NK-92 treated with Interleukin-12 subunit alpha and Interleukin-12 subunit beta, amount 100 ng/mL, for 24 hours (cell line): ENCODE results near the gene ZFYVE28.

Experiments used
- DNase-seq: peaks from one replicate; lab custom pipeline; 2025; lab: John Stamatoyannopoulos, UW

The ZFYVE28 gene

DNA sequence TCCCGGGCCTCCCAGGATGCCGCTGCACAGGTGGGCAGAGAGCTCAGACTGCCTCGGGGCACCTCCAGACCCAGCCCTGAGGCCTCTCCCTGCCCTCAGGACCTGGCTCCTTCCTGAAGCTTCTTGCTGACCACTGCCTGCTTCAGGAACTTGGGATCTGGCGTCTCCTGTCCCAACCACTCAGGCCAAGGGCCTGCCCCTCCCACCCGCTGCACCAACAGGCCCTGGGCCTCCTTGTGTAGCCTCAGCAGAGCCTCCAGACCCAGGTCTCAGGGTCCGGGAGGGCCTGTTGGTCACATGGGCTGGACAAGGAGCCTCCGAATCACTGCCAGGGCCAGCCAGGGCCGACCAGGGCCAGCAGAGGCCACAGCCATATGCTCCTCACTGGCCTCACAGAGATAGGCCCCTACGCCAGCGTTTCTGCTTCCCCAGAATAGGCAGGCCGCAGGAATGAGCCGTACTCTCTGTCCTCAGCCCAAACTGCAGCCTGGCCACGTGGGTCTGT, 159.4 kb downstream of the ZFYVE28 start:
- DNase-seq, result no peak

DNA sequence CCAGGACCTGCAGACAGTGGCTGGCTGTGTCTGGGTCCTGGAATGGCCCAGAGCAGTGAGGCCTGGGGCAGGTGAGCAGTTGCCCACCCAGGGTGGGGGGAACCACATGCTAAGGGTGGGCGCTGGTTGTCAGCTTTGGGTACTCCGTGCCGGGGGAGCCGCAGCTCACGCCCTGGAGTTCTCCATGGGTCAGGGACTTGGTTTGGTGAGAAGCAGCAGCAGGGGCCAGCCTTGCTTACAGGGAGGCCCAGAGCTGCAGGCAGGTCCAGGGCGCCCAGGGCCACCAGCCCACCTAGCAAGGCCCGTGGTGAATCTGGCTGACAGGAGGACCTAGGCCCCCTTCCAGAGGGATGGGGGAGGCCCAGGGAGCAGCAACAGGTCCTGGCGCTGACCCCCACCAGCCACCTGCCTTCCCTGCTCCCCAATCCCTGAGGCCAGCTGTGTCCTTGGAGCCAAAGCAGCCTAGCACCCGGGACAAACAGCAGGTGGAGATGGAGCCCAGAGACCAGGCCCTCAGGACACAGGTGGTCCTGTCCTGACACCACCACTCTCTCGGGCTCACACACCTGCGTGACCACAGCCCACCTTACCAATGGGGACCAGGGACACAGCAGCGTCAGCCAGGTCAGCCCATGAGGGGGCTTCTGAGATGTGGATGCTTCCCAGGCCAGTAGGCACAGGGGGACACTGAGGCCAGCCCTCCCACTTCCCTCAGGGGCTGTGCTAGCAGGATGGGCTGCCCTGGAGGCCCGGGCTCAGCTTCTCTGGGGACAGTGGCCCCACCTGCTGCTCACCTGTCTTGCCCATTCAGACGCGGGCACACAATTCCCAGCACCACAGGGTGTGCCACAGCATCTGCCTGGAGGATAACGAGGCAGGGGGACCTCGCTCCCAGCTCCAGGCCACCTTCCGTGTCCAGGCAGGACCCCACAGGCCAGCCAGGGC, 160.1 kb downstream of the ZFYVE28 start:
- DNase-seq, result no peak

DNA sequence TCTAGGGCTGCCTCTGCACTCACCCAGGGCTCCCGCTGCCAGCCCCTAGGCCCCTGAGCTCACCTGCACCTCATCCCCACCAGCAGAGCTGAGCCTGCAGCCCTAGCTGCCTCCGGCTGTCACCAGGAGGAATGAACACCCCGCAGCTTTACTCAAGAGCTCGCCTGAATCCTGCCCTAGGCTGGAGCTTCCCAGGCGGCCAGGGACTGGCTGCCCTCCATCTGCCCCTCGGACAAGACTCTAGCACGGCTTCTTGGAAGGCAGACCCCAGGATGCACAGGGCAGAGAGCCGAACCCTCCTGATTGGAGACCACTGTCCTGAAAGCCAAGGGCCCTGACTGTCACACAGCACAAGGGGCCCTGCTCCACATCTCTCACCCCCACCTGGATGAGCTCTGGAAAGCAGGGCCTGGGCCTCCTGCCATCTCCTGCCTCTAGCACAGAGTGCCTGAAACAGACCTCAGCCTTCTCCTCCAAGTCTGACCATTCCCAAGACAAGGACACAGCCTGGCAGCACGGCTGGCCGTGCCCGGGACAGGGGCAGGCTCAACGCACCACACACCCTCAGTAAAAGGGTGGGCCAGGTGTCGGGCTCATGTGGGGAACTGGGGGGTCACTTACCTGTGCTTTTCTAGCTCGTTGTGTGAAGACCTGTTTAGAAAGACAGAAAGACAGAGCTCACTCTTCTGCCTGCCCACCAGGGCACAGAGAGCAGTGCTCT, 160.9 kb downstream of the ZFYVE28 start:
- DNase-seq, result no peak

- no peak for DNase-seq
These were observed 161.7 kb downstream of the ZFYVE28 start for GRCh38 chr4:2256781-2257191.

DNA sequence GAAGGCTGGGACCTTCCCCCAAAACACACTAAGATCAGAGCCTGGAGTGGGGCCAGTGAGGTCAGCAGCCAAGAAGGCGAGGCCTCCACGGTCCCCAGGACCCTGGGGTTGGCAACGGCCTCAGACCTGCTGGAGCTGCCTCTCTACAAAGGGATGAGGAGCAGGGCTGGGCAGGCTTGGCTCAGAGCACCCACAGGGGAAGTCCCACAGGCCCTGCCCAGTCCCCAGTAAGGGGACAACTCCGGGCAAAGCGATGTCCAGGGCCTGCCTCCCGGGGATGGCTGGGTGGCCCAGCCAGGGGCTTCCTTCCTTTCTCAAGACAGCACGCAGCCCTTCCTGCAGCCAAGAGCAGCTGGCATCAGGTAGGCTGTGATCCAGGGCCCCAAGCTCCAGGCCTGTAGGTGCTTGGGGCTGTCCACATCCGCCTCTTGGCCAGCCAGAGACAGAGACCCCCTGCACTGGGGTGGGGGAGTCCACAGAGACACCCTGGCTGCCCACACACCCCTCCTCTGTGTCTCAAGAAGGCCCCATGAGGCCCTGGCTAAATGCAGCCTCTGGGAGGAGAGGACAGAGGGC, 162.2 kb downstream of the ZFYVE28 start:
- DNase-seq, result no peak

DNA sequence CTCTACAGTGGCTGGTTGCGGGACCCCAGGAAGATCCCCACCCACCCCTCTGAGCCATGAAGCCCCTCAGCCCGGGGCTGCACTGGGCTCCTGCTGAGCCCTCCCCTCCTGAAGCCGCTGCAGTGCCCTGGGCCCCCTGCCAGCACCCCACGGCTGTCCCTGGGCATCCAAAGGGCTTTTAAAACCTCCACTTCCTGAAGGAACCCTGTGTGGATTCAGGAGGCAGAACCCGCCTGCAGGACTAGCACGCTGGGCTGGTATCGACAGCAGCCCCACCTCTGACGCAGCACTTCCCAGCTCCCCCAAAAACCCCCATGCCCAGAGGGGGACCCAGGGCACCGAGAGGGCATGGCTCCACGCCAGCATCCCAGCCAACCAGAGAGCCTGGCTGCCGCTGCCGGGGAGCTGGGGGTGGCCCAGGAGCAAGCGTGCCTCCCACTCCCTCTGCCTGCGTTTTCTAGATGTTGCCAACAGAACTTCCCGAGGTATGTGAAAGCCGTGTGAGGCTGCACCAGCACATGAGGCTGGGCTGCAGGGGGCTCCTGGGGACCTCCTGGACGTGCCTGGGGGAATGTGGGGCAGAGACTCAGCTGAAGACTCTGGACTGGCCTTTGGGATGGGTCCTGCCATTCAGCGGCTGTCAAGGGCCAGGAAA, 162.8 kb downstream of the ZFYVE28 start:
- DNase-seq, result no peak

DNA sequence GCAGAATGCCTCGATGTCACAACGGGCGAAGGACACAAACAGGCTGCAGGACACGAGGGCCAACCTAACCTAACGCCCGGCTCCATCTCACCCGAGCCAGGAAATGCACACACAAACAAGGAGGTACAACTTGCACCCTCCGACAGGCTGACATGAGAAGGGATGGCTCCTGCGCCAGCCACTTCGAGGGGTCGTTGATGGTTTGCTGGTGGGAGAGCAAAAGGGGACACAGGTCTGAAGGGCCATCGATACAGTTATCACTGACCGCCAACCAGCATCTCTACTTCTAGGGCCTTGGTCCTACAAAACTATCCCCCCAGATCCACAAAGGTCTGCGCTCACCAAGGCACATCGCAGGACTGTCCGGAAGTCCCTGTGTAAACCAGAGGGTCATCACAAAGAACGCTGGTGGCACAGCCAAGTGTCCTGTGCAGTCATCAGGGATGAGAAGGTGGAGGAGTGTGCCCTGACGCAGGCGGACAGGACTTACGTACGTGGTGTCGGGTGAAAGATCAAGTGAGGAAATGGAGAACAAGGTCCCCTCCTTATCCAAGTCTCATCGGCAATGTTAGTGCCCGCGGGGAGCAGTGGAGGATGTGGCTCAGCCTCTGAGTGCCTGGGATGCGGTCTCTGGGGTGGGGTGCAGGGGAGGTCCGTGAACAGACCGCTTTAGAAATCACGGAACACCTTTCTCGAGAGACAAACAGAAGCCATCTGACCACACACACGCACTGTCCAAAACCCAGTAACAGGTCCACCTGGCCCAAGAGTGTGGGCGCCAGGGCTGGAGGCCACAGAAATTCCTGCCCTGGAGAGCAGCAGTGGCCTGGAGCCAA, 163.6 kb downstream of the ZFYVE28 start:
- DNase-seq, result no peak

DNA sequence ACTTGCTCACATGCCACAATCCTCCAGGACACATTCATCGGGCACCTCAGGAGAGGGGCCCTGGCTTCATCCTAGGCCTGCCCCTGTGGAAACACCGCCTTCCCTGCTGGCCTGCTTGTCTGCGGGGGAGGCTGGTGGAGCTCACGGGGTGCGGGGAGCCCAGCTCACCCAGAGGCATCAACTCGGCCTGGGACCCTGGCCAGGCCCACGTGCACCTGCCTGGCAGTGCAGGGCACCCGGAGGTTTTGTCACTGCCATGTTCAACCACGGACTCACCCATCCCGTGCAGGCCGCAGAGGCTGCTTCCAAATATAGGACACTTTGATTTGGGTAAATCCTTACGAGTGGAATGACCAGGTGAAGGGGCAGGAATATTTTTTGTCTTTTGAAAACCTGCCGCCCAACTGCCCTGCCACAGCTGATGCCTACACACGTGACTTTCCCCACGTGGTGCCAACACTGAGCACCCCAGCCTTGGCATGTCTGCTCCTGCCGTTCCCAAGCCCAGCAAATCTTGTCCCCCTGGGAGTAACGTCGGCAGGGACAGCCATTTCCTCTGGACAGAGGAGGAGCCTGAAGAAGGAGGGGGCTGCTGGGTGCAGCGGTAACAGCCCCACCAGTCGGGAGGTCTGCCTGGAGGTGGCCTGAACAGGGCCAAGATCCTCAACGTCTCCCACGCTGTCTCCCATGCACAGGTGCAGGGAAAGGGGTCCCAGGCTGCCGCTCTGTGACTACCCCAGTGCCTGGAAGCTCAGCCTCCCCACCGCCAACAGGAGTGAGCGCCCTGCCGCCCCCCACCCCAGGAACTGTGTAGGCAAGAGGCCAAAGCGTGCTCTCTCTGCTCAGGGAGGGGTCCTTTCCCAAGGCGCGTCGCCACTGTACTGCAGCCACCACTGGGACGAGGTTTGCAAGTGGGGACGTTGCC, 165.0 kb downstream of the ZFYVE28 start:
- DNase-seq, result no peak

GRCh38 chr4:2252530-2253091, 165.8 kb downstream of the ZFYVE28 start:
- no peak for DNase-seq

DNA sequence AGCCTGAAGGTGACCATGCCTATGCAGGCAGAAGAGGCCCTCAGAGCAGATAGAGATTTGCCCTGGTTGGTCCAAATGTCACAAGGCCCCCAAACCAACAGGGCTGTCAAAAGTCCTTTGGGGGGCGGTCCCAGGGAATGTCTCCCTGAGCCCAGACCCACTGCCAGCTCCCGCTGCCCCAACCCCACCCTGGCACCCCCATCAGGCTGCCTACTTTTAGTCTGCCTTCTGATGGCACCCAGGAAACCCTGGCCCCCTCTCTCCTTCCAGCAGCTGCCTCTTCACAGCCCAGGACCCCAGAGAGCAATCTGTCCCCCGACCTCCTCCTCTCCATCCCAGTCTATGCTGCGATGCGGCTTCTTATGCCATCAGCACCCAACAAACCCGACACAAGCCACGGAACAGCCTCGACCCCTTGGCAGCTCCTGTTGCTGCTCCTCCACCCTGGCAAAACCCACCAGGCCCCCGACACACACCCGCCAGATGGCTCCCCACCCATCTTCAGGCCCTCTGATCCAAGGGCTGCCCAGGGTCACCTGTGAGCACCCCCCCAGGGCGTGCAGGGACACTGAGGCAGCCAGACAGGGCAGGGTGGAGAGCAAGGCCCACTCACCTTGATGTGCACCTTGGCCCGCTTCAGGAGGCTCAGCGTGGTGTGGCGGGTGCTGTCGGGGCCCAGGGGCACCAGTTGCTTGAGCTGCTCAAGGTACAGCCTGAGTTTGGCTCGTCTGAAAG, 166.5 kb downstream of the ZFYVE28 start:
- no peak for DNase-seq

DNA sequence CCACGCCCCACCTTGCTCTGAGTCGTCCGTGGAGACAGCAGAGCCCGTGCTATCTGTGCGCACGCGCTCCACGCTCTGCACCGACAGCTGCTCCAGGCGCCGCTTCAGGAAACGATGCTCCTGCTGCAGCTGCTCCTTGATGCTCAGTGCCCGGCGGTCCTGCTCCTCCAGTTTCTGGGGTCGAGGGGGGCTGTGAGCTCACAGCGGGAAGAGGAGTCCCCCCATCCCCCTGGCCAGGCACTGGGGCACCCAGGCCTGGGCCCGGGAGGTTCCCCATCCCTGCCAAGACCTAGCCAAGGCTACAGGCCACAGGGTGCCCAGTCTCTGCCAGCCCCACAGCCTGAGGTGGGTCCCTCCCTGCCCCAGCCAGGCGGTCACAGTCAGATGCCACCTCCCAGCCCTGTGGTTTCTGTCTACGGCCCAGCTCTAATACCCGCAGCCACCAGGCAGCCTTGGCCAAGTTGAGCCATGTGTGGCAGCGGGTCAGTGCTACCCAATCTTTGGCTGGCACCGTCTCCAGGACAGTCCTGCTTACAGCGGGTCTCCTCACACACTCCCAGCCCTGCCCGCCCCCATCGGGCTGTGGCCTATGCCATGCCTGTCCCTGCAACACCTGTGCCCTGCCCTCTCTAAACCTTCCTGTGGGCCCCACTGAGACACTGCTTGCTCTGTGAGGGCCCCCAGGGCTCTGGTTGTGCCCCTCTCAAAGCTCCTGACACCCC, 167.2 kb downstream of the ZFYVE28 start:
- DNase-seq, result no peak

DNA sequence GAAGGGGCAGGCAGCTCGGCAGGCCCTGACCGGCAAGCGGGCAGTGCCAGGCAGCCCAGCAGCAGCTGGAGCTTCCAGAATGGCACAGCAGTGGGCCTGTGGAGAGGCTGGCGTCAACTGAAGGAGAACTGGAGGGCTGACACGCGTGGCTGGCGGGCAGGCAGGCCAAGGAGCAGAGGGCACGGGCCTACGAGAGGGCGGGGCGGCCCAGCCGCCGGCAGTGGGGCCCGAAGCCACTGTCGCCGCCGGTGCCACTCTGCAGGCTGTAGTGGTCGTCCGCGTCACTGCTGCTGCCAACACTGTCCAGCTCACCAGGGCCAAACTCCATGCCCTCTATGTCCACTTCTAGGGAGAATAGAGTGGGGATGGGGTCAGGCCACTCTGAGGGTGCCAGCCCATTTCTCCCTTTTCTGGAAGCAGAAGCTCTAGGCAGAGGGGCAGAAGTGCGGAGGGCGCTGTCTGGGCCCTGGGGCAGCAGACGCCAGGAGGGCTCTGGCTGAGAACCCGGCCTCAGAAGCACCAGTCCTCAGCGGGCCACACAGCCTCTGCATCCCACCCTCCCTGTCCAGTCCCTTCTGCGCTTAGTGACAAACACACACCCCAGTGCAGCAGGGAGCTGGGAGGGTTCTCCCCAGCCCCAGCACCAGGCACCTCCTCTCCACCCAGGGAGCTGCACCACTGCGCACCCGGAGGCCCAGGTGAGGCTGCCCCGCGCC, 167.9 kb downstream of the ZFYVE28 start:
- no peak for DNase-seq

DNA sequence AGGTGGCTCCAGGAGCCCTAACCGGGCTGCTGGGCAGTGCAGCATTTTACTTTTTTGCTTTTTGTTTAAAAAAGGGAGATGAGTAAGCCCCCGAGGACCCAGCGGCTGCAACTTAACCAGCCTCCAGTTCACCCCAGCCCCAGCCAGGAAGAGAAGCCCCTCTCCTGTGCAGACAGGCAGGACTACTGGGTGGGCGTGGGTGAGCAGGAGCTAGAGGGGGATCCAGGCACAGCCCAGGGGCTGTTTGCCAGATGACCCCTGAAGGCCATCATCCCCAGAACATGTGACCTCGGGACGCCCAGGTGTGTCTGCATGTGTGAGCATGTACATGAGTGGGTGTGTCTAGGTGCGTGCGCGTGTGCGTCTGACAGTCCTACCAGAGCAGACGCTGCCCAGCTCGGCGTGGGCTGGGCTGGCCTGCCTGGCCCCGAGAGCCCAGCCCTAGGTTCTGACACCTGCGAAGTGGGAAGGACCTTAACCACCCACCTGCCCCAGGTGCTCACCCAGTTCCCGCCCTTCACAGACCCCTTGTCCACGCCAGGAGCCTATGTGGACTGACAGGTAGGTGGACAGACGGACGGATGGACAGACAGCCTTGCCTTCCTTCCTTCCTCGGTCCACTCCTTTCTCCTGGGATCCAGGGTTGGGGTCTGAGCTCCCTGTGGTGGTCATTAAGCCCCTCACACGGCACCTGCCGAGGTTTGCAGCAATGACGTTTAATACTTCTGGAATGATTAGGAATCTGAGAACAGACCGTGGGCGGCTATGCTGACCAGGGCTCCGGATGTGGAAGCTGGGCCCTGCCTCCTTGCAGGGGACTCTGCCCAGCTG, 168.7 kb downstream of the ZFYVE28 start:
- DNase-seq, result no peak

DNA sequence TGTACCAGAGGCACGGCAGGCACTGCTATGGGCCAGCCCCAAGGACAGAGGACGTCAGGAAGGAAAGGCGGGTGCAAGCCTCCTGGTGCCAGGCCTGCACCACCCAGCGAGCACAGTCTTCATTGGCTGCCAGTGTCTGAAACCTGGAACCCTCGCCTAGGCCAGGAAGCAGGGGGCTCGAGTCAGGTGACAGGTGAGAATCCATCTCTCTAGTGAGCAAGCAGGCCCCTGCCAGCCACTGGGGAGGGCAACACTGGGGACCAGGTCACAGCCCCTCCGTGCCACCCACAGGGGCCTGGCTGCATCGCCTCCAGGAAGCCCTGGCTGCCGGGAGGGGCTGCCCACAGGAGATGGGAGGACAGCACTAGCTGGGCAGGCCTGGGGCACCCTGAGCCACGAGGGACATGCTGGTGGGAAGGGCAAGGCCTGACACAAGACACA, 169.6 kb downstream of the ZFYVE28 start:
- DNase-seq, result no peak

GRCh38 chr4:2248044-2248780, 170.2 kb downstream of the ZFYVE28 start:
- DNase-seq, result no peak
